Glomerular endothelial cell (primary cell): ENCODE results near the gene SYT1. TPM values are rescaled to one million over a fixed set of nuclear protein-coding genes. Genes with fewer than 3 reads are reported as not detected.

ENCODE experiments used
- DNase-seq: peaks from one replicate; pipeline ENCODE4 v3.0.0-alpha.2; 2011; ENCODE audit warnings: low read depth, low spot score; ENCODE audit errors: extremely low read depth
- total RNA-seq: library from RNA; depleted of rRNA; stranded (reverse); fragments of >200 nt; gene quantifications from 2 replicates; pipeline ENCODE4 v1.2.3, GENCODE V29; 2015

Gene SYT1
- total RNA-seq, 1 donor from 2014 or later: 13.2 TPM

GRCh38 chr12:79327465-79327864 is 462.9 kb downstream of the SYT1 start:
- DNase-seq: no peak

DNA sequence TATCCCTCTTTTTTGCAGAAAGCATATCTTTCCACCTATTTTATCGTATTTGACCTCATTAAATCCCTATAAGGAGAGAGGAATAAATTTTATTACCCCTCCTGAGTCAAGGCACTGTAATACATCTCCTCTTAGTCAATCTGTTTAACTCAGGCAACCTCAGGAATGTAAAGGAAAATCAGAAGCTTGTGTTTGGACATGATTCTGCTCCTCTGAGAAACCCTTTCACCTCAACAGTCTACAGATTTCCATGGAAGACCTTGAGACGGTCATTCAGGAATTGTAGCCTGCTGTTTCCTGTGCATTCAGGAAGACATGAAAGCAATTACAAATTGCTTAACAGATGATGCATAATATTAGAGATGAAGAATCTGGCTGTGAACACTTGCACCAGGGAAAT is 465.4 kb downstream of the SYT1 start:
- DNase-seq: peak; percentile 37

DNA sequence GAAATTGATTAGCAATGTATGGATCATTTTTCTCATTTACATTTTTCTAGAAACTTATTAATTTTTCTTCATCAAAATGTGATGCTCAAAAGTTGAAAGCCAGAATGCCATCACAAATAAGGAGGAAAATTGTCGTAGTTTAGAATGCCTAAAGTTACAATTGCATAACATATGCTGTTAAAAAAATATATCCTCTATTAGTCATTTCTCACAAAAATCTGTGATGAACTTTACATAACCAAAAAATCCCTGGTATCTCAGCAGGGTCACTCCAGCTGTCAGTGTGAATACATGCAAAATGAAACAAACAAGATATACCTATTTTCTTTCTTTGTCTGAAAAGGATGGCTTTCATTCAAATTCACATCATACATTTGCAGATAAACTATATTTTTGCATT is 467.3 kb downstream of the SYT1 start:
- no peak for DNase-seq

DNA sequence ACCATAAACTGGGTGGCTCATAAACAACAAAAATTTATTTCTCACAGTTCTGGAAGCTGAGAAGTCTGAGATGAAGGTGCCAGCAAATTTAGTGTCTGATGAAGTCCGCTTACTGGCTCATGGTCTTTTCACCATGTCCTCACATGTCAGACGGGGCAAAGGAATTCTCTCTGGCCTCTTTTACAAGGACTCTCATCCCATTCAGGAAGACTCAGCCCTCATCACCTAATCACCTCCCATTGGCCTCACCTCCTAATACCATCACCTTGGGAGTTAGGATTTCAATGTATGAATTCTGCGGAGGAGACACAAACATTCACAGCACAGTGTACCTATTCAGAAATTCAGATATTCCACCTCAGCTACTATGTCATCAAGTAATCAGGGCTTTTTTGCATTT is 468.6 kb downstream of the SYT1 start:
- DNase-seq: no peak

GRCh38 chr12:79337662-79338290 is 473.2 kb downstream of the SYT1 start:
- no peak for DNase-seq

- peak; percentile 41 for DNase-seq
These were observed 480.6 kb downstream of the SYT1 start for GRCh38 chr12:79344855-79345847.

GRCh38 chr12:79347866-79348265 is 483.3 kb downstream of the SYT1 start:
- no peak for DNase-seq

DNA sequence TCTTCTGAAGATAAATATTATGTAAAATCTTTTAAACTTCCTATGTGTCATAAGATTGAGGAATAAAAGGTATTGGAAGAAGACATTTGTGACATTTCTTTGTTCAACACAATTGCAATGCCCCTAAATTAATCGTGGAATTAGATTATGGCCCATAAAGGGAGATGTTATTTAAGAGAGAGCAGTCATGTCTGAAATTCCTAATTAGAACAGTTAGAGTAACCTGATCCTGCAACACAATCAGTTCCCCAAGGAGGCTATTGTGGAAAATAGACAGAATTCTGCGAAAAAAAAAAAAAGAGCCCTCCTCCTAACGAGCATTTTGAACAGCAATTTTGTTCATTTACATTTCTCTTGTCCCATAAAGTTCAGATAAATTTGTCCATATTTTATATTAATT is 486.7 kb downstream of the SYT1 start:
- DNase-seq: no peak

GRCh38 chr12:79356216-79356615 is 491.6 kb downstream of the SYT1 start:
- no peak for DNase-seq

DNA sequence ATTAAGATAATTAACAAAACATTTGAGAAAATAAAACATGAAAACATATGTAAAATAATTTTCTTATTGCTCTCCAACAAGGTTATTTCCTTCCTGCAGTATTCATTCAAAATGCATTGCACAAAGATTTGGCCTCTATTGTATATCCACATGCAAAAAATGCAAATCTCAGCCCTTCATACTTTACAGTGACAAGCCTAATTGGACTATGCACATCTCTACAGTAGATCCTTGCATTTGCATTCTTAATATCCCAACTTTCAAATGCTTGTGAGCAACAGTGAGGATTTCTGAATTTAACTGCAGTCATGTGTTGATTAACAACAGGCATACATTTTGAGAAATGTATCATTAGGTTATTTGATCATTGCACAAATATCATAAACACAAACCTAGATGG is 492.5 kb downstream of the SYT1 start:
- no peak for DNase-seq

- no peak for DNase-seq
These were observed 494.2 kb downstream of the SYT1 start for GRCh38 chr12:79358716-79359300.

DNA sequence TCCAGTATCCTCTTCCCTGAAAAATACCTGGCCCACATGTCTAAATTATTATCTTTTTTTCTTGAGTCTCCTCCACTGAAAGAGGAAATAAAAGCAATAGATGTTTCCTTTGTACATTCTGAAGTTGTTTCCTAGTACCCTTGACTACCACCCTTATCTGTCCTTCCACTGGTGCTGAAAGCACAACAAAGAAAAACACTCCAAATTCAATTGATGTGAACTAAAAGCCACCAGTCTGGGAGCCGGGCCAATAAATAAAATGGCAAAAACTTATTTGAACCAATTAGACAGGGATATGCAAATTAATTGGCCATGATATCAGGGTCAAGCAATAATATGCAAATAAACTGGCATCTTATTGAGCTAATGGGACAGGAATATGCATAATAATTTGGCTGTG is 495.7 kb downstream of the SYT1 start:
- peak; percentile 44 for DNase-seq

DNA sequence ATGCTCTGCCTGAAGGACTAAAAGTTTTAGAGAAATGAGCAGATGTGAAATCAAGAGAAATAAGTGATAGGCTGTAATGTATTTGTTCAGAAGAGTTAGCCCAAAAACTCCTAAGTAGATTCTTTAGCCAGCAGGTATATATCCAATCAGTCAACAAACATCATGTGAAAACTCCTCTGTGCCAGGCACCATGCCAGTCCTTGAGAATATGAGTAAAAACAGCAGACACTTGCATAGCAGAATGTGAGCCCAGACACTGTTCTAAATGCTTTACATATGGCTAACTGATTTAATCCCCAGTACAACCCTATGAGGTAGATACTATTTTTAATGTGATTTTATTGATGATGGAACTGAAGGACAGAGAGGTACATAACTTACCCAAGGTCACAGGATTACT is 496.4 kb downstream of the SYT1 start:
- DNase-seq: no peak

- no peak for DNase-seq
These were observed 499.6 kb downstream of the SYT1 start for GRCh38 chr12:79364197-79364596.

DNA sequence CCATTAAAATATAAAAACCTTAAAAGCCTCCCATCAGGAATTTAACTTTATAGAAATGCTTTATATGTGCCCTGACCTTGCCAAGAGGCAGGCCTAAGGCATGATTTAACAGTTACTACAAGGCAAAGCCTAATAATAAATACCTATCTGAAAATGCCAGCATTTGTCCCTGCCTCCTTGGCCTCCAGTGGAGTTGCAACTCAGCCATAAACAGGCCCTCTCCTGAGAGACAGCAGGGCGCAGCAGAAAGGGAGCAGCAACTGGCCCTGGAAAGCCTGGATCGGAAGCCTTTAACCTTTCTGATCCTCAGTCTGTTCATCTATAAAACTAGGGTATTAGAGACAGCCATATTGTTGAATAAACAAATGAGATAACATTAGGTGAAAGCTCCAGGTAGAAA is 501.8 kb downstream of the SYT1 start:
- DNase-seq: no peak

- DNase-seq: no peak
These were observed 502.5 kb downstream of the SYT1 start for GRCh38 chr12:79367032-79367589.

DNA sequence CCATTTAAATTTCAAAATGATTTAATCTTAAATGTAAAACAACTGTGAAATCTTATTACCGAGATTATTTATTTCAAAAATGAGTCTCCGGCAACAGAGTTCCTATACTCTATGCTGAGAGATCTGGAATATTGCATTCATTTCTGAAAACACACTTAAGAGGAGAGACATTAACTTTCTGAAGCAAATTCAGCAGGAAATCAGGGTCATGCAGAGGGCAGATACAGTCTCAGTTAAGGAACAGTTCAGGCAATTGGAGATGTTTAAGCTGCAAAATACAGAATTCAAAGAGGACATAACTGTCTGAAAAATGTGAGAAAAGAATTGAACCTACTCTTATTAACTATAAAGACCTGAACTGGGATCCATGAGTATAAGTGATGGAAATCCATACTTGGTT is 505.4 kb downstream of the SYT1 start:
- no peak for DNase-seq

DNA sequence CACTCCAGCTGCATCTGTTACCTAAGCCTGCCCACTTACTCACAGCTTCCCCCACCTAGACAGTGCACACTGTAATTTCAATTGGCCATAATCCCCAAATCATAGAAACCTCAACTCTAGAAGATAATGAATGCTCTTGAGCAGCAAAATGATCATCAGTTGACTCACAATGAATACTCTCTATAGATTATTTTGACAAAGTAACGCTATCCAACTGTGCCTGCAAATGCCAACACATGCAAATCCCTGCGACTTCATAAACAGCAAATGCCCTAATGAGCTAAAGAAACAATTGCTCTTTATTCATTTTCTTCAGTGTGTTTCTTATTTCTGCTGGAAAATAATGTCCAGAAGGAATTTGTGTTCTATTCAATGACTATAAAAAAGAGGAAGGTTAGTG is 506.7 kb downstream of the SYT1 start:
- DNase-seq: no peak

- DNase-seq: no peak
These were observed 509.4 kb downstream of the SYT1 start for GRCh38 chr12:79373896-79374499.

DNA sequence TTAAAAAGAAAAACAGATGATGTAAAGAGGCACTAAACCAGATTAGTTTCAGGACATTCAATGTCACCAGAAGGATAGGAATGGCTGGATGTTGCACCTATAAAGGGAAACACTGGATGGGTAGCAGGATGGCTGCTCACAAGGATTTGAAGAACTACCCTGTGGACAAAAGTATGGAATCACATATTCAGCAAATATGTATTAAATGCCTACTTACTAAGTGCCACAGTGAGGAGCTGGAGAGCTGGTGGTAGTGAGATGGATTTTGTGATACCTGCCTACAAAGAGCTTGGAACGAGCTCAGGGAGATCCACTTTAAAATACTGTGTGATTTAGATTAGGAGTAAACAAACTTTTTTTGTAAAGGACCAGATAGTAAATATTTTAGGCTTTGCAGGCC is 510.0 kb downstream of the SYT1 start:
- DNase-seq: no peak

- no peak for DNase-seq
These were observed 510.5 kb downstream of the SYT1 start for GRCh38 chr12:79375050-79375449.
